Effector CD8-positive, alpha-beta T cell (primary cell): ENCODE data around the gene PIAS3.
"Not testable (repeated sequence)": the region's sequence is repeated elsewhere in the genome, so short reads cannot be mapped to it uniquely, and the experiment has no call there.

Experiments
- DNase-seq: peaks from one replicate; lab custom pipeline; 2025; lab: John Stamatoyannopoulos, UW

PIAS3 gene

GRCh38 chr1:145823565-145824498 lies 35.0 kb downstream of the PIAS3 start, which contains the start of the genes POLR3C and RNF115:
POLR3C (plus strand) TSS chr1:145824200; CDS start chr1:145825777, 1,577 bp downstream.
RNF115 (minus strand) TSS chr1:145824095; CDS start chr1:145823873, 222 bp downstream.
- DNase-seq = peak; percentile 69

GRCh38 chr1:145822779-145823331 lies 36.0 kb downstream of the PIAS3 start:
- DNase-seq = not testable (repeated sequence)

GRCh38 chr1:145818095-145818494 lies 40.8 kb downstream of the PIAS3 start:
- DNase-seq = not testable (repeated sequence)

- not testable (repeated sequence) for DNase-seq
Observed at GRCh38 chr1:145812977-145813810, 45.7 kb downstream of the PIAS3 start.

- DNase-seq = no peak
Observed at GRCh38 chr1:145806844-145807243, 52.0 kb downstream of the PIAS3 start.

- no peak for DNase-seq
Observed at GRCh38 chr1:145806408-145806807, 52.5 kb downstream of the PIAS3 start.

- DNase-seq = no peak
Observed at GRCh38 chr1:145805057-145805456, 53.8 kb downstream of the PIAS3 start.

- DNase-seq = no peak
Observed at GRCh38 chr1:145804235-145805045, 54.4 kb downstream of the PIAS3 start.

GRCh38 chr1:145799806-145800205 lies 59.1 kb downstream of the PIAS3 start:
- DNase-seq = no peak
